Measurements from ENCODE around the gene DPYSL5.

- no peak for TF ChIP-seq ZNF503 (CRISPR knock-in tag; IDR thresholded peaks at IDR 0.05)
- no peak for TF ChIP-seq POLR2A (IDR thresholded peaks at IDR 0.05; ENCODE audit: insufficient read depth in 1 of 2, low read depth in 2 of 2, low read length in 2 of 2)
- TF ChIP-seq EED (CRISPR knock-in tag; IDR thresholded peaks at IDR 0.05) = no peak
- no peak for TF ChIP-seq CC2D1A (CRISPR knock-in tag; IDR thresholded peaks at IDR 0.05)
- no peak for TF ChIP-seq MLX (CRISPR knock-in tag; IDR thresholded peaks at IDR 0.05)
Observed at GRCh38 chr2:26852405-26853306, 4.7 kb downstream of the DPYSL5 start.

Measured in HepG2 (cell line).